Memory B cell (primary cell): ENCODE results near the gene CGNL1.

Experiments
- ATAC-seq: fragments of 150-1000 bp; cut with Tn5 transposase; 2 replicates; pipeline ENCODE4 v1.10.0; 2021; ENCODE audit warnings: low read depth, mild to moderate bottlenecking, moderate library complexity
- DNase-seq, 2 donors: peaks; one replicate each; pipeline ENCODE4 v3.0.0; 2022; ENCODE audit warnings: low spot score in 2 of 2
- H3K27ac Mint-ChIP-seq: one replicate; pipeline ENCODE4 v1.8.0; 2022; ENCODE audit warnings: mild to moderate bottlenecking, moderate library complexity, mixed read lengths
- H3K27me3 Mint-ChIP-seq: one replicate; pipeline ENCODE4 v1.8.0; 2022; ENCODE audit warnings: mixed read lengths
- H3K36me3 Mint-ChIP-seq: one replicate; pipeline ENCODE4 v1.8.0; 2022; ENCODE audit warnings: mild to moderate bottlenecking, mixed read lengths
- H3K4me1 Mint-ChIP-seq: one replicate; pipeline ENCODE4 v1.8.0; 2022; ENCODE audit warnings: mixed read lengths
- H3K4me3 Mint-ChIP-seq: one replicate; pipeline ENCODE4 v1.8.0; 2022; ENCODE audit warnings: mild to moderate bottlenecking, moderate library complexity, mixed read lengths
- H3K9me3 Mint-ChIP-seq: one replicate; pipeline ENCODE4 v1.8.0; 2022; ENCODE audit warnings: mixed read lengths

The CGNL1 gene

DNA sequence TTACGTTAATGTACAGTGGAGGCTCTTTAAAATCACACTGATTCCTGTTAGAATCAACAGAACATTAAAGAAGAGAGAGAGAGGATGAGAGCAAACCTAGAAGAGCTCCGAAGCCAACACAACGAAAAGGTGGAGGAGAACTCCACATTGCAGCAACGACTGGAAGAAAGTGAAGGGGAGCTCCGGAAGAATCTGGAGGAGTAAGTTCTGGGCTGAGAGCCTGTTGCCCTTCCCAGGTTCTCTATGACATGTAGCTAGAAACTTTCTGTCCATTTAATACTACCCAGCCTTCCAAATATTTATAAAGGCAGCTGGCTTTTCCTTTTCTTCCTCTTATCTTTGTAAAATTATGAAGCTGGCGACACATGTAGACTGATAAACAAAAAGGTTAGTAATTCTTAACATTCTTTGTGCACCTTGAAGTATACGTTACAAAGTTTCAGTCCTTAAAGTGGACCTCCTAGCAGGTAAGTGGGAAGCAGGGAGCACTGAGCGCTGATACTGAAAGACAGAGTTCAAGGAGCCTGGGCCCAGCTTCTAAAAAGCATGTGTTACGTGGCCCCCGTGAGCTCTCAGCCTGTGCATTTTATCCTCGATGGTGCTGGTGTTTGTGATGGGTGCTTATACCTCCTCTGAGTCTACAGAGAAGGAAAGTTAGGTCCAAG is 75.9 kb downstream of the CGNL1 start:
- no peak for DNase-seq
- Mint-ChIP-seq H3K4me3 (no peak overlapping the region), H3K36me3 (no peaks in the 10 kb centered on the region), H3K27ac (no peak overlapping the region), H3K9me3 (no peaks in the 10 kb centered on the region), H3K27me3 (peaks cover 14% of the 10 kb centered on the region), H3K4me1 (no peaks in the 10 kb centered on the region)
- ATAC-seq: no peak

DNA sequence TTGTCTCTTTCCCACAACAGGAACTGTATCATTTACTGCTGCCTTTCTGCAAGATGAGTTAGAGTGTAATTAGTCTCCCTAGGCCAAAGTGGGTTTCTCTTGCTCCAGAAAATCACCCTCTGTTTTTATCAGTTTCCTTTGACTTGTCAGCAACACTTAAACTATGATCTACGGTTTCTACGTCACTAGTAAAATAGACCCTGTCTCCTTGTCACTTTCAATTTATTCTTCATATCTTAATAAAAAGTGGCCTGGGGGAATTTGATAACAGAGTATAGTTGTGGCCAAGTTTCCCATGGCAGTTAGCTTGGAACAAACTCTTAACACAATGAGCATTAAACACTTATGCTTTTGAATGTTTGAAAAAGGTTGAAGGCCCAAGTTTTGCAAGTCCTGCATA is 79.6 kb downstream of the CGNL1 start:
- Mint-ChIP-seq H3K27ac (no peak overlapping the region), H3K4me1 (no peaks in the 10 kb centered on the region), H3K36me3 (no peaks in the 10 kb centered on the region), H3K27me3 (peaks cover 7% of the 10 kb centered on the region), H3K9me3 (no peaks in the 10 kb centered on the region), H3K4me3 (no peak overlapping the region)
- ATAC-seq (no peak), DNase-seq (no peak)

GRCh38 chr15:57456559-57456958 is 80.3 kb downstream of the CGNL1 start:
- peaks cover 7% of the 10 kb centered on the region for H3K27me3 Mint-ChIP-seq
- no peaks in the 10 kb centered on the region for H3K4me1 Mint-ChIP-seq
- no peak overlapping the region for H3K27ac Mint-ChIP-seq
- DNase-seq (no peak), ATAC-seq (no peak)
- H3K9me3 Mint-ChIP-seq: no peaks in the 10 kb centered on the region
- H3K36me3 Mint-ChIP-seq: no peaks in the 10 kb centered on the region
- no peak overlapping the region for H3K4me3 Mint-ChIP-seq

DNA sequence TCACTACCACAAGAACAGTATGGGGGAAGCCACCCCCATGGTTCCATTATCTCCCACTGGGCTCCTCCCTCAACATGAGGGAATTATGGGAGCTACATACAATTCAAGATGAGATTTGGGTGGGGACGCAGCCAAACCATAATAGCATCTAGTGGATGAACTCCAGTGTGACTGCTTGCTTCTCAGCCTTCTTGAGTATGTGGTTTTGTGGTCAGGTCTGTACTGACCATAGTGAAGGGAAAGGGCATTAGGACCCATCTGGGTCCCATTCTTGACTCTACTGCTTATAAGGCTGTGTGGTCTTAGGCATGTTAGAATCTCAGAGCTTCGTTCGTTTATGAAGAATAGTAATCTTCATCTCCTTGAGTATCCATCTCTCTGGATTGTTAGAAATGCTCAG is 81.4 kb downstream of the CGNL1 start:
- ATAC-seq: no peak
- peaks cover 1% of the 10 kb centered on the region for H3K27me3 Mint-ChIP-seq
- H3K27ac Mint-ChIP-seq: no peak overlapping the region
- H3K4me3 Mint-ChIP-seq: no peak overlapping the region
- H3K36me3 Mint-ChIP-seq: no peaks in the 10 kb centered on the region
- no peaks in the 10 kb centered on the region for H3K4me1 Mint-ChIP-seq
- no peak for DNase-seq
- no peaks in the 10 kb centered on the region for H3K9me3 Mint-ChIP-seq

- Mint-ChIP-seq H3K27me3 (peaks cover 1% of the 10 kb centered on the region), H3K4me1 (no peaks in the 10 kb centered on the region), H3K9me3 (no peaks in the 10 kb centered on the region), H3K4me3 (no peak overlapping the region), H3K36me3 (no peaks in the 10 kb centered on the region), H3K27ac (no peak overlapping the region)
- DNase-seq: no peak
- no peak for ATAC-seq
Observed at GRCh38 chr15:57458356-57458781, 82.1 kb downstream of the CGNL1 start.

- Mint-ChIP-seq H3K4me3 (no peak overlapping the region), H3K36me3 (no peaks in the 10 kb centered on the region), H3K9me3 (no peaks in the 10 kb centered on the region), H3K4me1 (no peaks in the 10 kb centered on the region), H3K27ac (no peak overlapping the region), H3K27me3 (peaks cover 3% of the 10 kb centered on the region)
- no peak for ATAC-seq
- DNase-seq: no peak
Observed at GRCh38 chr15:57460208-57460816, 84.0 kb downstream of the CGNL1 start.

DNA sequence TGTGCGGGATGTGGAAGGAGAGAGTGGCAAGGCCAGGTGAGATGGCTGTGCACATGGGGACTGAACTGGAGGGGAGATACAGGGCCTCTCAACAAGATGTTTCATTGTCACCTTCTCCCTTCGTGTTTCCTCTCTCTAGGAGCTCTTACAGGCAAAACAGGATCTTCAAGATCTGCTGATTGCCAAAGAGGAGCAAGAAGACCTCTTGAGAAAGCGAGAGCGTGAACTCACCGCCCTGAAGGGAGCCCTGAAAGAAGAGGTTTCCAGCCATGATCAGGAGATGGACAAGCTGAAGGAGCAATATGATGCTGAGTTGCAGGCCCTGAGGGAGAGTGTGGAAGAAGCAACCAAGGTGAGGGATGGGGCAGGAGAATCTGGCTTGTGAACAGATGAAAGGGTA is 85.2 kb downstream of the CGNL1 start:
- H3K27ac Mint-ChIP-seq: no peak overlapping the region
- DNase-seq: no peak
- H3K36me3 Mint-ChIP-seq: no peaks in the 10 kb centered on the region
- no peak for ATAC-seq
- H3K27me3 Mint-ChIP-seq: peaks cover 3% of the 10 kb centered on the region
- H3K9me3 Mint-ChIP-seq: no peaks in the 10 kb centered on the region
- H3K4me1 Mint-ChIP-seq: no peaks in the 10 kb centered on the region
- no peak overlapping the region for H3K4me3 Mint-ChIP-seq

GRCh38 chr15:57462381-57462780 is 86.1 kb downstream of the CGNL1 start:
- H3K9me3 Mint-ChIP-seq: no peaks in the 10 kb centered on the region
- no peaks in the 10 kb centered on the region for H3K36me3 Mint-ChIP-seq
- H3K27me3 Mint-ChIP-seq: peaks cover 5% of the 10 kb centered on the region
- no peak overlapping the region for H3K27ac Mint-ChIP-seq
- H3K4me3 Mint-ChIP-seq: no peak overlapping the region
- H3K4me1 Mint-ChIP-seq: no peaks in the 10 kb centered on the region
- ATAC-seq: no peak
- no peak for DNase-seq

GRCh38 chr15:57463360-57463759 is 87.1 kb downstream of the CGNL1 start:
- Mint-ChIP-seq H3K4me3 (no peak overlapping the region), H3K9me3 (no peaks in the 10 kb centered on the region), H3K4me1 (no peaks in the 10 kb centered on the region), H3K36me3 (no peaks in the 10 kb centered on the region), H3K27ac (no peak overlapping the region), H3K27me3 (peaks cover 6% of the 10 kb centered on the region)
- ATAC-seq (no peak), DNase-seq (no peak)

DNA sequence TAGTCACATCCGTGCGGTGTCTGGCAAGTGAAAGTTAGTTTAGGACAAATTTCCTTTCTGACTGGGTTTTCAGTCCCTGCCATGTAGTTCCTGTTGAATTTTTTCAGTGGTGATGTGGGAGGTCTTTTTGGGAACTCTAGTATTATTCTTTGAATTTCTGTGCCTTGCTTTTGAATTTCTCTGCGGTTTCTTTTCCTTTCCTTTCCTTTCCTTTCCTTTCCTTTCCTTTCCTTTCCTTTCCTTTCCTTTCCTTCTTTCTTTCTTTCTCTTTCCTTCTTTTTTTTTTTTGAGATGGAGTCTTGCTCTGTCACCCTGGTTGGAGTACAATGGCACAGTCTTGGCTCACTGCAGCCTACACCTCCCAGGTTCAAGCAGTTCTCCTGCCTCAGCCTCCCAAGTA is 88.2 kb downstream of the CGNL1 start:
- Mint-ChIP-seq H3K27ac (no peak overlapping the region), H3K4me1 (no peaks in the 10 kb centered on the region), H3K36me3 (no peaks in the 10 kb centered on the region), H3K27me3 (peaks cover 12% of the 10 kb centered on the region), H3K9me3 (no peaks in the 10 kb centered on the region), H3K4me3 (no peak overlapping the region)
- DNase-seq (no peak), ATAC-seq (no peak)

DNA sequence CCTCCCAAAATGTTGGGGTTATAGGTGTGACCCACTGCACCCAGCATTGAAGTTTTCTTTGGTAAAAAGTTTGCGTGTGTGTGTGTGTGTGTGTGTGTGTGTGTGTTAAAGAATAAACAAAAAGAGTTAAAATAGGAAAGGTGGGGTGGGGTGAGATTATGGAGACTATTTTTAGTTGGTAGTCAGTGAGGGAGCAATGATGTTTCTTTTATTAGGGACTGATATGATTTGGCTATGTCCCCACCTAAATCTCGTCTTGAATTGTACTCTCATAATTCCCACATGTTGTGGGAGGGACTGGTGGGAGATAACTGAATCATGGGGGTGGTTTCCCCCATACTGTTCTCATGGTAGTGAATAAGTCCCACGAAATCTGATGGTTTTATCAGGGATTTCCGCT is 92.2 kb downstream of the CGNL1 start:
- ATAC-seq (no peak), DNase-seq (no peak)
- H3K4me3 Mint-ChIP-seq: no peak overlapping the region
- peaks cover 25% of the 10 kb centered on the region for H3K27me3 Mint-ChIP-seq
- H3K9me3 Mint-ChIP-seq: no peaks in the 10 kb centered on the region
- no peaks in the 10 kb centered on the region for H3K4me1 Mint-ChIP-seq
- no peaks in the 10 kb centered on the region for H3K36me3 Mint-ChIP-seq
- no peak overlapping the region for H3K27ac Mint-ChIP-seq

GRCh38 chr15:57470543-57470942 is 94.2 kb downstream of the CGNL1 start:
- DNase-seq (no peak), ATAC-seq (no peak)
- Mint-ChIP-seq H3K4me3 (no peak overlapping the region), H3K36me3 (no peaks in the 10 kb centered on the region), H3K27ac (no peak overlapping the region), H3K4me1 (no peaks in the 10 kb centered on the region), H3K27me3 (peaks cover 28% of the 10 kb centered on the region), H3K9me3 (no peaks in the 10 kb centered on the region)

DNA sequence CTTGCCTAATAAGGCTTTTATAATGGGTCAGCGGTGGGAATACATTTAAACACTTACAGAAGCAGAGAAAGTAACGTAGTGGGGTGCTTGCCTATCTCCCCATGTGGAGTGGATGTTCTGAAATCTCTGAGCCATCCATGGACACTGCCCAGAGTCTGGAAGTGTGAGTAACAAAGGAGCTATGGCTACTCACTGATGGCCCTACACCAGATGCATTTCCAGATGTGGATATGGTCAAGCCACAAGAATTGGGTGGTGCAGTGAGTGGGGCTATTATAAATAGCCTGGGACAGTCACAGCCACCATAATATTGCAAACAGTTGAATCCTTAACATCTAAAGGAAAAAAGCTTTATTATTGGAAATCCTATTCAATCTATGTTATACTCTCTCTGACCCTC is 96.6 kb downstream of the CGNL1 start:
- H3K36me3 Mint-ChIP-seq: no peaks in the 10 kb centered on the region
- H3K9me3 Mint-ChIP-seq: no peaks in the 10 kb centered on the region
- ATAC-seq: no peak
- H3K27ac Mint-ChIP-seq: no peak overlapping the region
- H3K27me3 Mint-ChIP-seq: peaks cover 25% of the 10 kb centered on the region
- no peak overlapping the region for H3K4me3 Mint-ChIP-seq
- no peak for DNase-seq
- H3K4me1 Mint-ChIP-seq: no peaks in the 10 kb centered on the region

GRCh38 chr15:57476533-57476975 is 100.2 kb downstream of the CGNL1 start:
- no peak overlapping the region for H3K4me3 Mint-ChIP-seq
- H3K27me3 Mint-ChIP-seq: peaks cover 16% of the 10 kb centered on the region
- H3K9me3 Mint-ChIP-seq: no peaks in the 10 kb centered on the region
- H3K4me1 Mint-ChIP-seq: no peaks in the 10 kb centered on the region
- H3K27ac Mint-ChIP-seq: no peak overlapping the region
- no peak for DNase-seq
- ATAC-seq: no peak
- no peaks in the 10 kb centered on the region for H3K36me3 Mint-ChIP-seq
